22Rv1 (cell line): ENCODE results near the gene PCDH9.

Source experiments
- CTCF ChIP-seq: fragments of 450-650 bp; IDR thresholded peaks from 2 replicates; pipeline ENCODE4 v1.5.1; 2017; ENCODE audit warnings: mild to moderate bottlenecking
- ZFX ChIP-seq: fragments of 450-650 bp; IDR thresholded peaks from 2 replicates; pipeline ENCODE4 v1.6.1; 2017; ENCODE audit warnings: antibody characterized with exemption, borderline replicate concordance

DNA sequence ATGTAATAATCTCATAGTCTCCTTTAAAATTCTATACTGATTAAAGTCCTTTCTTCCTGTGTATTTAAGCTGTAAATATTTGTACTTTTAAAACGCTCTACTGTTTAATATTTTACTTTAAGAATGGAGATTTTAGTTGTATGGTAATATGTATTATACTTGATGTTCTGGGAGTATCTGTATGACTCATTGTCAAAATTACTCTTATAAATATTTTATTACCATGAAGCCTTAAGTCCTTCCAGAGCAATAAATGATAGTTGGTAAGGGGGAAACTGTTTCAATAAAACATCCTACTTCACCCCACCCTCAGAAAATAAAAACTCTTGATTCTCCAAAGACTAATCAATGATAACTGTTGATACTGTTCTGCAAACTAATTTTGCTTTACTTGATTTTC is 6.4 kb downstream of the PCDH9 start:
- TF ChIP-seq CTCF (no peak), ZFX (no peak)
